HCT116 (cell line): ENCODE data around the gene FLACC1. TPM values are rescaled to one million over a fixed set of nuclear protein-coding genes. Genes with fewer than 3 reads are reported as not detected.

Experiments used
- ATAC-seq: fragments of 200-7000 bp; cut with Tn5 transposase; 2 replicates; pipeline ENCODE4 v1.9.1; 2020; ENCODE audit warnings: mild to moderate bottlenecking, moderate library complexity
- BruUV-seq: library from RNA; stranded (reverse); fragments of 400-500 nt; replicated peaks from 2 replicates; lab custom pipeline; 2021; lab: Mats Ljungman, UMichigan
- CTCF ChIA-PET: fragments of 300-600 bp; sonication (Branson Sonifier 250); formaldehyde crosslinking; loops from one replicate; lab custom pipeline; 2021; ENCODE audit warnings: antibody characterized with exemption; lab: Charles Lee
- POLR2A ChIA-PET: fragments of 300-600, 350-600 bp; sonication (Branson Sonifier 250); formaldehyde crosslinking; loops from one replicate; lab custom pipeline; 2021; ENCODE audit warnings: antibody characterized with exemption; lab: Charles Lee
- RAD21 ChIA-PET, 2 experiments: fragments of 300-600 bp; sonication (Branson Sonifier 250); formaldehyde crosslinking; loops; one replicate each; lab custom pipeline; 2023; ENCODE audit warnings: low total read pairs in 2 of 2; ENCODE audit not compliant: uncharacterized antibody in 2 of 2, unreplicated experiment in 2 of 2, low non-redundant PET in 1 of 2; lab: Charles Lee
- DNase-seq: peaks from one replicate; pipeline ENCODE4 v3.0.0-alpha.2; 2010; ENCODE audit warnings: low read depth, low spot score
- H2AFZ ChIP-seq: fragments of 200-600 bp; shearing (Covaris generic), sonication (generic); 2 replicates; pipeline ENCODE4 v1.6.1; 2017; ENCODE audit warnings: low read depth, mixed run types, mixed read lengths, antibody characterized with exemption, low read length; ENCODE audit not compliant: poor library complexity, severe bottlenecking
- H3K27ac ChIP-seq: 2 replicates; pipeline ENCODE4 v1.5.1; 2012; ENCODE audit warnings: low read depth, low read length
- H3K27me3 ChIP-seq: fragments of 200-600 bp; sonication (generic); 2 replicates; pipeline ENCODE4 v1.6.1; 2016; ENCODE audit warnings: mixed run types, low read length, mixed read lengths; ENCODE audit not compliant: insufficient read depth
- H3K36me3 ChIP-seq, 2 experiments: fragments of 200-500 bp in 1 of 2; fragments of 200-600 bp in 1 of 2; sonication (Bioruptor generic) in 1 of 2; sonication (generic) in 1 of 2; 2 replicates each; pipeline versions ENCODE4 v1.5.1 to v1.6.1; 2014 to 2016; ENCODE audit warnings: low read length in 2 of 2, inconsistent platforms in 1 of 2, mixed read lengths in 1 of 2, mixed run types in 1 of 2; ENCODE audit not compliant: insufficient read depth in 2 of 2, control insufficient read depth in 1 of 2
- H3K4me1 ChIP-seq, 2 experiments: fragments of 200-600 bp in 1 of 2; sonication (generic) in 1 of 2; 2 replicates each; pipeline versions ENCODE4 v1.5.1 to v1.6.1; 2012 to 2017; ENCODE audit warnings: low read length in 2 of 2, inconsistent platforms in 1 of 2, mild to moderate bottlenecking in 1 of 2, mixed read lengths in 1 of 2, mixed run types in 1 of 2, moderate library complexity in 1 of 2; ENCODE audit not compliant: insufficient read depth in 2 of 2, control insufficient read depth in 1 of 2
- H3K4me2 ChIP-seq: fragments of 200-600 bp; sonication (generic); 2 replicates; pipeline ENCODE4 v1.6.1; 2017; ENCODE audit warnings: mixed run types, low read length, mixed read lengths
- H3K4me3 ChIP-seq, 2 experiments: fragments of 200-600 bp in 1 of 2; sonication (generic) in 1 of 2; replicated peaks in 1 of 2; 2 replicates each; pipeline ENCODE4 v1.5.1; 2011 to 2016; ENCODE audit warnings: low read length in 2 of 2, control low read depth in 1 of 2, low read depth in 1 of 2, mild to moderate bottlenecking in 1 of 2, mixed read lengths in 1 of 2, mixed run types in 1 of 2
- H3K79me2 ChIP-seq: fragments of 200-600 bp; sonication (generic); 2 replicates; pipeline ENCODE4 v1.6.1; 2017; ENCODE audit warnings: mild to moderate bottlenecking, mixed run types, low read length, moderate library complexity, mixed read lengths; ENCODE audit not compliant: insufficient read depth
- H3K9ac ChIP-seq: fragments of 200-600 bp; sonication (generic); 2 replicates; pipeline ENCODE4 v1.6.1; 2016; ENCODE audit warnings: low read length, mixed read lengths
- H3K9me2 ChIP-seq: fragments of 200-600 bp; sonication (generic), shearing (Covaris generic); 2 replicates; pipeline ENCODE4 v1.6.1; 2017; ENCODE audit warnings: mixed run types, mild to moderate bottlenecking, moderate library complexity; ENCODE audit not compliant: insufficient read depth
- H3K9me3 ChIP-seq, 2 experiments: fragments of 200-500 bp in 1 of 2; fragments of 200-600 bp in 1 of 2; sonication (Bioruptor generic) in 1 of 2; sonication (generic) in 1 of 2; 2 replicates each; pipeline ENCODE4 v1.6.1; 2014 to 2017; ENCODE audit warnings: low read length in 2 of 2, mixed read lengths in 2 of 2, inconsistent platforms in 1 of 2, low read depth in 1 of 2, mild to moderate bottlenecking in 1 of 2, mixed run types in 1 of 2, moderate library complexity in 1 of 2; ENCODE audit not compliant: control insufficient read depth in 1 of 2, insufficient read depth in 1 of 2
- H4K20me1 ChIP-seq: fragments of 200-600 bp; sonication (generic), shearing (Covaris generic); 2 replicates; pipeline ENCODE4 v1.6.1; 2017; ENCODE audit warnings: mixed run types, mild to moderate bottlenecking, moderate library complexity; ENCODE audit not compliant: insufficient read depth
- EZH2 ChIP-seq: fragments of 200-600 bp; sonication (generic); IDR thresholded peaks from 2 replicates; pipeline ENCODE4 v1.6.1; 2017; ENCODE audit warnings: antibody characterized with exemption, mixed run types
- POLR2AphosphoS5 ChIP-seq: IDR thresholded peaks from 2 replicates; pipeline ENCODE4 v1.6.1; 2011; ENCODE audit warnings: mild to moderate bottlenecking, low read depth, low read length, moderate library complexity
- RAD21 ChIP-seq: IDR thresholded peaks from 2 replicates; pipeline ENCODE4 v1.6.1; 2012; ENCODE audit warnings: low read depth, mild to moderate bottlenecking
- SIN3A ChIP-seq: IDR thresholded peaks from 2 replicates; pipeline ENCODE4 v1.6.1; 2012; ENCODE audit warnings: low read depth
- SP1 ChIP-seq: IDR thresholded peaks from 2 replicates; pipeline ENCODE4 v1.6.1; 2012; ENCODE audit warnings: low read depth
- TCF7L2 ChIP-seq: IDR thresholded peaks from 2 replicates; pipeline ENCODE4 v1.7.0; 2011; ENCODE audit warnings: borderline replicate concordance, inconsistent platforms; ENCODE audit not compliant: insufficient read depth, insufficient read length; ENCODE audit errors: extremely low read depth
- ZBTB33 ChIP-seq: IDR thresholded peaks from 2 replicates; pipeline ENCODE4 v1.6.1; 2011; ENCODE audit warnings: mild to moderate bottlenecking, low read length, moderate library complexity; ENCODE audit not compliant: insufficient replicate concordance; ENCODE audit errors: extremely low read depth
- intact Hi-C: fragments of 100-400 bp; cut with micrococcal nuclease; formaldehyde crosslinking; loops from 2 replicates; pipeline ENCODE4 v1.10.0; 2022
- total RNA-seq: library from RNA; stranded (reverse); gene quantifications from one replicate; pipeline ENCODE4 v1.2.1, GENCODE V29; 2021; ENCODE audit not compliant: unreplicated experiment

FLACC1 gene
- total RNA-seq, 1 experiment from 2014 or later = 0.74 TPM

GRCh38 chr2:201273330-201273983, 83.7 kb downstream of the FLACC1 start:
- H2AFZ ChIP-seq = no peak overlapping the region
- intact Hi-C loops = no loop called here
- peaks cover 13 to 16% of the 10 kb centered on the region in 2 experiments; a peak in 3 of 4 replicates for H3K36me3 ChIP-seq
- H3K79me2 ChIP-seq = no peaks in the 10 kb centered on the region
- no peaks in the 10 kb centered on the region for H3K9me3 ChIP-seq
- H3K9ac ChIP-seq = no peak overlapping the region
- POLR2A ChIA-PET = no interaction called here
- no peaks in the 10 kb centered on the region for H3K27me3 ChIP-seq
- no peak overlapping the region for H3K4me2 ChIP-seq
- H3K27ac ChIP-seq = no peak overlapping the region
- H4K20me1 ChIP-seq = no peaks in the 10 kb centered on the region
- no peaks in the 10 kb centered on the region for H3K9me2 ChIP-seq
- no peak for TF ChIP-seq RAD21
- TF ChIP-seq TCF7L2 = no peak
- TF ChIP-seq EZH2 = no peak
- no peak for TF ChIP-seq POLR2AphosphoS5
- no peak for TF ChIP-seq SIN3A
- no peak for TF ChIP-seq ZBTB33
- no peak for TF ChIP-seq SP1
- TF ChIP-seq, all 23 proteins: peak for 0
- no TSS peak for BruUV-seq
- no peak for DNase-seq
- no peak overlapping the region for H3K4me3 ChIP-seq
- CTCF ChIA-PET = no interaction called here
- RAD21 ChIA-PET = no interaction called here
- no peaks in the 10 kb centered on the region for H3K4me1 ChIP-seq
- ATAC-seq = no peak

- Histone ChIP-seq H3K27ac (no peak overlapping the region), H3K36me3 (peaks cover 9 to 13% of the 10 kb centered on the region in 2 experiments; a peak in 2 of 4 replicates), H3K4me3 (no peak overlapping the region), H3K9me3 (no peaks in the 10 kb centered on the region), H3K9me2 (no peaks in the 10 kb centered on the region), H3K4me1 (no peaks in the 10 kb centered on the region), H3K9ac (no peak overlapping the region), H3K27me3 (no peaks in the 10 kb centered on the region), H4K20me1 (no peaks in the 10 kb centered on the region), H3K4me2 (no peak overlapping the region), H3K79me2 (no peaks in the 10 kb centered on the region; the same call in 1 of the 2 replicates), H2AFZ (no peak overlapping the region)
- no peak for TF ChIP-seq TCF7L2
- intact Hi-C loops = no loop called here
- BruUV-seq = no TSS peak
- ChIA-PET RAD21 (no interaction called here), POLR2A (no interaction called here), CTCF (no interaction called here)
- DNase-seq (no peak), ATAC-seq (no peak)
Measured at GRCh38 chr2:201271917-201272316, 85.2 kb downstream of the FLACC1 start.
